HUDEP-2 (cell line): Measurements from ENCODE around the gene CER1.

Experiments used
- DNase-seq, 76 experiments: peaks; one replicate each; lab custom pipeline; 2025; ENCODE audit not compliant: unreplicated experiment in 76 of 76; lab: John Stamatoyannopoulos, UW

CER1 gene

GRCh38 chr9:14670718-14671117 is 51.8 kb downstream of the CER1 start:
- no peak for DNase-seq
